B cell (primary cell): ENCODE measurements around the gene KCND2. TPM values are rescaled to one million over a fixed set of nuclear protein-coding genes. Genes with fewer than 3 reads are reported as not detected.

Experiments used
- ATAC-seq: fragments of 200-7000 bp; cut with Tn5 transposase; one replicate; pipeline ENCODE4 v1.10.0; 2021; ENCODE audit warnings: low read depth, mild to moderate bottlenecking, moderate number of reproducible peaks, moderate library complexity
- CTCF ChIA-PET: fragments of 350-600 bp; sonication (Branson Sonifier 250); formaldehyde crosslinking; loops from one replicate; lab custom pipeline; 2021; ENCODE audit warnings: antibody characterized with exemption, inconsistent platforms; lab: Charles Lee
- POLR2A ChIA-PET: fragments of 350-600 bp; sonication (Branson Sonifier 250); formaldehyde crosslinking; loops from one replicate; lab custom pipeline; 2021; ENCODE audit warnings: antibody characterized with exemption; lab: Charles Lee
- DNase-seq: peaks from one replicate; pipeline ENCODE4 v3.0.0; 2013
- H2AFZ ChIP-seq: 2 replicates; pipeline ENCODE4 v1.6.1; 2012; ENCODE audit warnings: mild to moderate bottlenecking, low read depth, low read length; ENCODE audit not compliant: insufficient read depth, poor library complexity, severe bottlenecking
- H3K27ac ChIP-seq, 2 donors: 1 replicate in 1 of 2; 2 replicates in 1 of 2; pipeline ENCODE4 v1.5.1; 2012 to 2013; ENCODE audit warnings: low read length in 2 of 2, mild to moderate bottlenecking in 2 of 2, moderate library complexity in 1 of 2
- H3K27me3 ChIP-seq, 4 experiments: fragments of 200-600 bp in 1 of 4; sonication (generic) in 1 of 4; replicated peaks in 1 of 4; 1 replicate in 2 of 4; 2 replicates in 2 of 4; pipeline versions ENCODE4 v1.6.1 to v1.7.0; 2013 to 2016; ENCODE audit warnings: low read length in 3 of 4, mild to moderate bottlenecking in 2 of 4, mixed read lengths in 1 of 4, moderate library complexity in 1 of 4; ENCODE audit not compliant: insufficient read depth in 4 of 4, control insufficient read depth in 3 of 4; ENCODE audit errors: control extremely low read depth in 1 of 4
- H3K36me3 ChIP-seq, 2 experiments: replicated peaks in 1 of 2; 1 replicate in 1 of 2; 2 replicates in 1 of 2; pipeline versions ENCODE4 v1.6.1 to v1.7.1; 2013; ENCODE audit warnings: low read length in 1 of 2; ENCODE audit not compliant: insufficient read depth in 2 of 2, control insufficient read depth in 1 of 2; ENCODE audit errors: control extremely low read depth in 1 of 2, extremely low read depth in 1 of 2
- H3K4me1 ChIP-seq, 2 donors: fragments of 200-600 bp in 1 of 2; sonication (generic) in 1 of 2; 1 replicate in 1 of 2; 2 replicates in 1 of 2; pipeline versions ENCODE4 v1.5.1 to v1.6.1; 2013 to 2017; ENCODE audit warnings: low read length in 2 of 2; ENCODE audit not compliant: control insufficient read depth in 2 of 2, insufficient read depth in 2 of 2
- H3K4me2 ChIP-seq: replicated peaks from 2 replicates; pipeline ENCODE3; 2012; ENCODE audit warnings: mild to moderate bottlenecking, low read depth, low read length; ENCODE audit not compliant: poor library complexity, severe bottlenecking
- H3K4me3 ChIP-seq, 5 experiments: fragments of 200-600 bp in 1 of 5; sonication (generic) in 1 of 5; 1 replicate in 3 of 5; 2 replicates in 2 of 5; pipeline versions ENCODE4 v1.5.1 to v1.7.0; 2011 to 2016; ENCODE audit warnings: low read length in 4 of 5, mild to moderate bottlenecking in 4 of 5, low read depth in 2 of 5, control low read depth in 1 of 5, moderate library complexity in 1 of 5; ENCODE audit not compliant: insufficient read depth in 1 of 5; ENCODE audit errors: control extremely low read depth in 1 of 5, extremely low read depth in 1 of 5
- H3K79me2 ChIP-seq: fragments of 200-600 bp; sonication (generic); one replicate; pipeline ENCODE4 v1.6.0; 2016; ENCODE audit warnings: low read length; ENCODE audit not compliant: control insufficient read depth, insufficient read depth
- H3K9ac ChIP-seq: fragments of 200-600 bp; sonication (generic); 2 replicates; pipeline ENCODE4 v1.6.1; 2017; ENCODE audit warnings: mild to moderate bottlenecking, low read length, moderate library complexity
- H3K9me3 ChIP-seq, 3 donors: one replicate each; pipeline versions ENCODE4 v1.6.1 to v1.7.1; 2013; ENCODE audit warnings: low read length in 2 of 3; ENCODE audit not compliant: control insufficient read depth in 2 of 3, insufficient read depth in 1 of 3; ENCODE audit errors: control extremely low read depth in 1 of 3
- H4K20me1 ChIP-seq: 2 replicates; pipeline ENCODE4 v1.6.0; 2012; ENCODE audit warnings: mild to moderate bottlenecking, low read length; ENCODE audit not compliant: insufficient read depth, control insufficient read depth, poor library complexity, severe bottlenecking
- H3K27ac Mint-ChIP-seq: one replicate; pipeline ENCODE4 v1.8.0; 2021; ENCODE audit warnings: mixed read lengths
- H3K27me3 Mint-ChIP-seq: one replicate; pipeline ENCODE4 v1.8.0; 2021; ENCODE audit warnings: mixed read lengths
- H3K4me1 Mint-ChIP-seq: one replicate; pipeline ENCODE4 v1.8.0; 2021; ENCODE audit warnings: mixed read lengths
- H3K4me3 Mint-ChIP-seq: one replicate; pipeline ENCODE4 v1.8.0; 2021; ENCODE audit warnings: mixed read lengths
- H3K9me3 Mint-ChIP-seq: one replicate; pipeline ENCODE4 v1.8.0; 2022; ENCODE audit warnings: mixed read lengths; ENCODE audit not compliant: insufficient read depth
- EZH2 ChIP-seq: IDR thresholded peaks from 2 replicates; pipeline ENCODE4 v1.6.1; 2012; ENCODE audit warnings: borderline replicate concordance, low read depth, mild to moderate bottlenecking, moderate library complexity, low read length; ENCODE audit not compliant: insufficient read depth, poor library complexity, severe bottlenecking
- WGBS: methylation state at CpG from one replicate; pipeline ENCODE4 v1.1.5; 2013; ENCODE audit warnings: missing lambda C conversion rate; ENCODE audit not compliant: insufficient coverage; 5-methylcytosine and 5-hydroxymethylcytosine counted together
- intact Hi-C: fragments of 100-400 bp; cut with micrococcal nuclease; formaldehyde crosslinking; loops from one replicate; pipeline ENCODE4 v1.10.0; 2022
- polyA plus RNA-seq: library from polyadenylated mRNA; depleted of rRNA; stranded (reverse); fragments of >200 nt; gene quantifications from 2 replicates; pipeline ENCODE4 v1.2.3, GENCODE V29; 2012
- total RNA-seq, 2 donors: library from RNA; stranded (reverse); fragments of 120-200 nt in 1 of 2; gene quantifications; 1 replicate in 1 of 2; 2 replicates in 1 of 2; pipeline versions ENCODE4 v1.2.3 to v1.2.4, GENCODE V29; 2013 to 2022
- TF ChIP-seq, protein P1 (sequence below): fragments of 200-600 bp; IDR thresholded peaks from one replicate; pipeline ENCODE4 v1.8.0; 2022; ENCODE audit warnings: antibody characterized with exemption, mild to moderate bottlenecking

KCND2 gene
- total and polyA plus RNA-seq, 2 donors (not counting 1 experiment from before 2014, with no cell fraction given), result not detected

DNA sequence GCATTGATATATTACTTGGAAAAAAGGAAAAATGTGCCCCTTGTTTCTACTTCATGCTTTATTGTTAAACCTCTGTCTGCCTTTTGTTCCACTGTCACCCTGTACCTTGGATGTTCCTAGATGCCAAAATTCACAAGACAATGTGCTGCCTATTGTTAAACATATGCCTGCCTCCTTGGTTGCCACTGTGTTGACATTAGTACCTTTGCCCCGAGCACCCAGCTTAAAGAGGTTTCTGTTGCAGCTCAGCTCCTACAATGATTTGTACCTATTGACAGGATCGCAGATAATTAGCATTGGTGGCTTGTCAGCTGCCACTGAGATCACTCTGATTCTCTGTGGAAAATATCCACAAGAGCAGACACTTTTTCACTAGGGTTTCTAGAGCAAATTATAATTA lies 188.0 kb downstream of the KCND2 start:
- H3K4me3 ChIP-seq, result no peak overlapping the region
- intact Hi-C loops, result no loop called here
- WGBS, result 53% methylated on average over 2 of the region's 2 CpGs
- ATAC-seq (no peak), DNase-seq (no peak)
- no peak overlapping the region for H2AFZ ChIP-seq
- H3K4me1 Mint-ChIP-seq, result no peaks in the 10 kb centered on the region
- no peaks in the 10 kb centered on the region for H3K79me2 ChIP-seq
- TF ChIP-seq EZH2, result no peak
- TF ChIP-seq, protein P1, sequence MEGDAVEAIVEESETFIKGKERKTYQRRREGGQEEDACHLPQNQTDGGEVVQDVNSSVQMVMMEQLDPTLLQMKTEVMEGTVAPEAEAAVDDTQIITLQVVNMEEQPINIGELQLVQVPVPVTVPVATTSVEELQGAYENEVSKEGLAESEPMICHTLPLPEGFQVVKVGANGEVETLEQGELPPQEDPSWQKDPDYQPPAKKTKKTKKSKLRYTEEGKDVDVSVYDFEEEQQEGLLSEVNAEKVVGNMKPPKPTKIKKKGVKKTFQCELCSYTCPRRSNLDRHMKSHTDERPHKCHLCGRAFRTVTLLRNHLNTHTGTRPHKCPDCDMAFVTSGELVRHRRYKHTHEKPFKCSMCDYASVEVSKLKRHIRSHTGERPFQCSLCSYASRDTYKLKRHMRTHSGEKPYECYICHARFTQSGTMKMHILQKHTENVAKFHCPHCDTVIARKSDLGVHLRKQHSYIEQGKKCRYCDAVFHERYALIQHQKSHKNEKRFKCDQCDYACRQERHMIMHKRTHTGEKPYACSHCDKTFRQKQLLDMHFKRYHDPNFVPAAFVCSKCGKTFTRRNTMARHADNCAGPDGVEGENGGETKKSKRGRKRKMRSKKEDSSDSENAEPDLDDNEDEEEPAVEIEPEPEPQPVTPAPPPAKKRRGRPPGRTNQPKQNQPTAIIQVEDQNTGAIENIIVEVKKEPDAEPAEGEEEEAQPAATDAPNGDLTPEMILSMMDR, result no peak
- no peak overlapping the region for H3K27ac Mint-ChIP-seq
- ChIA-PET CTCF (no interaction called here), POLR2A (no interaction called here)
- no peaks in the 10 kb centered on the region for H3K4me1 ChIP-seq
- peaks cover 0 to 9% (median 6%) of the 10 kb centered on the region in 3 donors for H3K9me3 ChIP-seq
- no peak overlapping the region for H3K9ac ChIP-seq
- H3K27me3 ChIP-seq, result no peaks in the 10 kb centered on the region
- no peaks in the 10 kb centered on the region for H3K27me3 Mint-ChIP-seq
- H3K9me3 Mint-ChIP-seq, result peaks cover 10% of the 10 kb centered on the region
- H3K4me3 Mint-ChIP-seq, result no peak overlapping the region
- no peaks in the 10 kb centered on the region for H3K36me3 ChIP-seq
- H3K27ac ChIP-seq, result no peak overlapping the region
- H4K20me1 ChIP-seq, result no peaks in the 10 kb centered on the region
- H3K4me2 ChIP-seq, result no peak overlapping the region

DNA sequence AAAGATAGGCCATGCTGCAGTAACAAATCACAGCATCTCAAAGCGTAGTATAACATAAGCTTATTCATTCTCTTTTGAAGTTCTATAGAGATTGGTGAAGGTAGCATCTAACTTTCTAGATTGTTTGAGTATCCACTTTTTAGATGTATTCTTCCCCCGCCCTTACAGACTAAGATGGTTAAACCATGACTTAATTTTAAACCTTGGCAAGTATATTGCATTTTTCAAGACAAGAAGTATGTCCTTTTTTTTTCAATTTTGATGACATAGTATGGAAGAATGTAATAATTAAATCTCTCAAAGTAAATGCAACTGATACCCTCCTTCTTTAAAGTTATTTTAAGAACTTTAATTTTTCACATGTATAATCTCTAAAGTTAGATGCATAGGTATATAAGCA lies 190.0 kb downstream of the KCND2 start:
- TF ChIP-seq, protein P1, result no peak
- TF ChIP-seq EZH2, result no peak
- no CpG with 5 or more reads among the region's 2 CpGs for WGBS
- no peak for DNase-seq

More for the DNA sequence above, 190.0 kb downstream of the KCND2 start:
- H3K4me3 ChIP-seq, result no peak overlapping the region
- H3K36me3 ChIP-seq, result no peaks in the 10 kb centered on the region
- no peaks in the 10 kb centered on the region for H3K4me1 ChIP-seq
- Mint-ChIP-seq H3K4me3 (no peak overlapping the region), H3K27ac (no peak overlapping the region), H3K27me3 (no peaks in the 10 kb centered on the region), H3K4me1 (no peaks in the 10 kb centered on the region), H3K9me3 (peaks cover 9% of the 10 kb centered on the region)
- H4K20me1 ChIP-seq, result no peaks in the 10 kb centered on the region
- no peaks in the 10 kb centered on the region for H3K79me2 ChIP-seq
- no peak overlapping the region for H3K4me2 ChIP-seq
- H3K27ac ChIP-seq, result no peak overlapping the region
- no peak overlapping the region for H3K9ac ChIP-seq
- peaks cover 0 to 2% (median 0%) of the 10 kb centered on the region in 3 donors for H3K9me3 ChIP-seq
- intact Hi-C loops, result no loop called here
- CTCF ChIA-PET, result no interaction called here
- POLR2A ChIA-PET, result no interaction called here
- no peaks in the 10 kb centered on the region for H3K27me3 ChIP-seq
- no peak for ATAC-seq
- H2AFZ ChIP-seq, result no peak overlapping the region
